HT1080 (cell line): Measurements from ENCODE around the gene AKAP13. TPM values are rescaled to one million over a fixed set of nuclear protein-coding genes. Genes with fewer than 3 reads are reported as not detected.
"Not testable (repeated sequence)": the region's sequence is repeated elsewhere in the genome, so short reads cannot be mapped to it uniquely, and the experiment has no call there.

ENCODE experiments used
- DNase-seq: peaks from one replicate; pipeline ENCODE4 v3.0.0-alpha.2; 2015; ENCODE audit warnings: low read depth
- total RNA-seq: library from RNA; depleted of rRNA; stranded (reverse); fragments of >200 nt; shearing (Covaris generic); gene quantifications from 2 replicates; pipeline ENCODE4 v1.2.3, GENCODE V29; 2014

The AKAP13 gene
- total RNA-seq, 1 experiment from 2014 or later, result 29.7 TPM

DNA sequence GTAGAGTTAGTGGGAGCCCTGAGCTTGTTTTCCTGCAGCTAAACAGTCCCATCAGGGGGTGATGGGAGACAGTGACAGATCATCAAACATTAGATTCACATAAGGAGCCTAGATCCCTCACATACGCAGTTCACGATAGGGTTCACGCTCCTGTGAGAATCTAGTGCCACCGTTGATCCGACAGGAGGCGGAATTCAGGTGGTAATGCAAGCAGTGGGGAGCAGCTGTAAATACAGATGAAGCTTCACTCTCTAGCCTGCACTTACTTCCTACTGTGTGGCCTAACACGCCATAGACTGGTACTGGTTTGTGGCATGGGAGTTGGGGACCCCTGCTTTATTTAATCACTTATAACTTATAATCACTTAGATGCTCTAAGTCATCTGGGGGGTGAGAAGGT is 179.1 kb downstream of the AKAP13 start:
- DNase-seq, result no peak

DNA sequence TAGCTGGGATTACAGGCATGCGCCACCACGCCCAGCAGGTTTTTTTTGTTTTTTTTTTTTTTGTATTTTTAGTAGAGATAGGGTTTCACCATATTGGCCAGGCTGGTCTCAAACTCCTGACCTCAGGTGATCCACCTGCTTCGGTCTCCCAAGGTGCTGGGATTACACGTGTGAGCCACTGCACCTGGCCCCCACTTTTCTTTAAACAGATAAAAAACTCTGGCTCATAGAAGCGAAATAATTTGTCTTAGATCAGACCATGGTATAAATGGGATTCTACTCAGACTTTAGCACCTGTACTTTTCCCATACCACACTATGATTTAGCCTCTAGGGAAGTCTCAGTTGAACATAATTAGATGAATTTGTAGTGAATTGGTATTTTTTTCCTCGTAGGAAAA is 182.4 kb downstream of the AKAP13 start:
- DNase-seq, result no peak

DNA sequence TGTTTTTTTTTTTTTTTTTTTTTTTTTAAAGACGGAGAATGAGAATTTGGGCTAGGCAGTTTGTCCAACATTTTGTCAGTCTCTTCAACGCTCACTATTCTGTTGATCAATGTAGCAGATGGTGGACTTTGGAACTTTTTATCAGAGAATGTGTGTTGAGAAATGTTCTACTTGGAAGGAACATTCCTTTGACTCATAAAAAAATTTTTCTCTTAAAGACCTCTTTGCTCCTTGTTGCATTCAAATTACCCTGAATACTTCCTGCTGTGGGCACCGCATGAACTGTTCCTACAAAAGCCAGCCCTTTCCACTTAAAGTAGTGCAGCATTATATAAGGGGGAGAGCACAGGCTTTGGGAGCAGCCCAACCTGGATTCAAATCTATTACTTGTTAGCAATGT is 182.9 kb downstream of the AKAP13 start:
- no peak for DNase-seq

DNA sequence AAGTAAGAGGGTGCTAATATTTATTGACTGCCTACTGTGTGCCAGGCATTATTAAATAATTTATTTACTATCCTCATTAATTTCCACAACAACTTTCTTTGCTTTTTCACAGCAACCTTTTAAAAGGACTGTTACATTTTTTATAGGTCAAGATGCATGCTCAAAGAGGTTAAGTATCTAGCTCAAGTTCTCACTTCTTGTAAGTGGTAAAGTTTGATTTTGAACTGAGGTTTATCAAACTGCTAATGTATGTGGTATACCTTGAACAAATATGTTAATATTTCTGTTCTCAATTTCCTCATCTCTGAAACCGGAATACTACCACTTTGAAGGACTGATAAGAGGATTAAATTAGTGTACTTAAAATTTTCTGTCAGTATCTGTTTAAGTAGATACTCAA is 183.3 kb downstream of the AKAP13 start:
- DNase-seq, result no peak

DNA sequence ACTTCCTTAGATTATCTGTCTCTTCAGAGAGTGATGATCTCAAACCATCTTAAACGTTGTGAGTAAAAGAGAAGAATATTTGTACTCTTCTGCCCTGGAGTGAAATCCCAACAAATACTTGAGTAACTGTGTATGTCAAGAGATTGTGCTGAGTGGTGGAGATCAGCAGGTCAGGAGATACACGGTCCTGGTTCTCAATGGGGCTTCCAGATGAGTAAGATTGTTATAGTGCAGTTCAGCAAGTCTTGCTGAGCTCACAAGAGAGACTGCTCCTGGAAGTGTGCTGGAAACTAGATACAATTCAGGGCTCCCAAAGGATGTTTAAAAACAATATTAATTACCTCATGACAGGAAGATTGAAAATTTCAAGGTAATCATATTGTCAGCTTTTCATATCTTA is 184.3 kb downstream of the AKAP13 start:
- DNase-seq, result no peak

DNA sequence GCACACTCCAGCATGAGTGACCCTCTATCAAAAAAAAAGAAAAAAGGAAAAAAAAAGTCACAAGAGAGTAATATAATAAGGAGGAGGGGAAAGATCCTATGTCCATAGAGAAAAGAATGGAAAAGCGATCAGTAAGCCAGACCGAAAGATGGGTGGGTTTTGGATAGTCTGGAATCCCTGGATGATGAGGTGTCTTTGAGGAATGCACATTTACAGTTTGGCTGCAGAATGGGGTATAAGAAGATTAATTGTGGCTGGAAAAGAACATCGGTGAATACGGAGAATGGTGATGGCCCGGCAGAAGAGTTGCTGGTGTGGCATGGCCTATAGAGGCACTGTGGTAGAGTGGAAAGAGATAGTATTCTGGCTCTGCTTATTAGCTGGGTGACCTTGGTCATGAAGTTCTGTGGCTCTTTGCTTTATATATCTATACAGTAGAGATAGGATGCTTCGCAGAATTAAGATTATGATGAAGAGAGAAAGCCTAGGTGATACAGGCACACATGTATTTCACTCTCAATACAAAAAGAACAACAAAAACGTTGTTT is 187.9 kb downstream of the AKAP13 start:
- no peak for DNase-seq

DNA sequence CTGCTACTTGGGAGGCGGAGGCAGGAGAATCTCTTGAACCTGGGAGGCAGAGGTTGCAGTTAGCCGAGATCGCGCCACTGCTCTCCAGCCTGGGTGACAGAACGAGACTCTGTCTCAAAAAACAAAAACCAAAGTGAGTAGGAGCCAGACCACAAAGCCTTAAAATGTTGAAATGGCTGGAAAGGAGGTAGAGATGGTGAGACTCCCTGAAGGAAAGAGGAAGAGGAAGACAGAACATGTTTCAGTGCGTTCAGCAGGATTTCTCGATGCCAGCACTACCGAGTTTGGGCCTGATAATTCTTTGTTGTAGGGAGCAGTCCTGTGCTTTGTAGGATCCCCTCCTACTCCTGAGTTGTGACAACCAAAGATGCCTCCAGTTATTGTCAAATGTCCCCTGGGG is 189.9 kb downstream of the AKAP13 start:
- DNase-seq, result no peak

DNA sequence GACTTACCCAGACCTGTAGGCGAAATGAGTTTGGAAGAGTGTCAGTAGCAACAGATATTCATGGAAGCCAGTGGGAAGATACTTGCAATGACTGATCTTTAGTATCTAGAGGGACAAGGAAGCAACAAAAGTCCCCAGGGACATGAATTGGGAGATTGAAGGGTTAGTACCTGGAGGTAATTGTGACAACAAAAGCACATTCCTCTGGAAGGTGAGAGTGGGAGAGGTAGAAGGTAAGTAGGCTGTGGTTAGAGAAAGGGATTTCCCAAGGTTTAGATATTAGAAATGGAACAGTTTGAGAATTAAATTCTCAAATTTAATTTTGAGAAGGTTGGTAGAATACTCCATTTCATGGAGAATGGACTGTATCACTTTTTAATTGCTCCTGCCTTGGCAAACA is 191.4 kb downstream of the AKAP13 start:
- no peak for DNase-seq

DNA sequence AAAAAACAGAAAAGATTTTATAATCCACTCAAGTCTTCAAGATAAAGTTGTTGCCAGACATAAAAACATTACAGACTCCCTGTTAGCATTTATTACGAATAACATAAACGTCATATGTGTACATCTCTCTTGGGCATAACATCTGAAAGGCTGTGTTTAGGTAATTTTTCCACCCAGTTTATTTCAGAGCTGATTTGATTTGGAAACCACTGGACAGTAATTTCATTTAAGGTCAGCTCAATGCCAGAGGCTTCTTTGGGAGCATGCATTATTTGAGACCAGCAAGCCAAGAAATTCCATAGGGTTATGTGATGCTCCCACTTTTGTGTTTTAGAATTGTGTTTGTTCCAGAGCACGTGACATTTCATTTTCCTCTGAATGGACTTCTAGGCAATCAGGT is 196.0 kb downstream of the AKAP13 start:
- DNase-seq, result no peak

DNA sequence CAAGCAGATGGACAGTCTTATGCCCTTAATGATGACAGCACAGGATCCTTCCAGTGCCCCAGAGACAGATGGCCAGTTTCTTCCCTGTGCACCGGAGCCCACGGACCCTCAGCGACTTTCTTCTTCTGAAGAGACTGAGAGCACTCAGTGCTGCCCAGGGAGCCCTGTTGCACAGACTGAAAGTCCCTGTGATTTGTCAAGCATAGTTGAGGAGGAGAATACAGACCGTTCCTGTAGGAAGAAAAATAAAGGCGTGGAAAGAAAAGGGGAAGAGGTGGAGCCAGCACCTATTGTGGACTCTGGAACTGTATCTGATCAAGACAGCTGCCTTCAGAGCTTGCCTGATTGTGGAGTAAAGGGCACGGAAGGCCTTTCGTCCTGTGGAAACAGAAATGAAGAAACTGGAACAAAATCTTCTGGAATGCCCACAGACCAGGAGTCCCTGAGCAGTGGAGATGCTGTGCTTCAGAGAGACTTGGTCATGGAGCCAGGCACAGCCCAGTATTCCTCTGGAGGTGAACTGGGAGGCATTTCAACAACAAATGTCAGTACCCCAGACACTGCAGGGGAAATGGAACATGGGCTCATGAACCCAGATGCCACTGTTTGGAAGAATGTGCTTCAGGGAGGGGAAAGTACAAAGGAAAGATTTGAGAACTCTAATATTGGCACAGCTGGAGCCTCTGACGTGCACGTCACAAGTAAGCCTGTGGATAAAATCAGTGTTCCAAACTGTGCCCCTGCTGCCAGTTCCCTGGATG is 198.7 kb downstream of the AKAP13 start:
- no peak for DNase-seq

DNA sequence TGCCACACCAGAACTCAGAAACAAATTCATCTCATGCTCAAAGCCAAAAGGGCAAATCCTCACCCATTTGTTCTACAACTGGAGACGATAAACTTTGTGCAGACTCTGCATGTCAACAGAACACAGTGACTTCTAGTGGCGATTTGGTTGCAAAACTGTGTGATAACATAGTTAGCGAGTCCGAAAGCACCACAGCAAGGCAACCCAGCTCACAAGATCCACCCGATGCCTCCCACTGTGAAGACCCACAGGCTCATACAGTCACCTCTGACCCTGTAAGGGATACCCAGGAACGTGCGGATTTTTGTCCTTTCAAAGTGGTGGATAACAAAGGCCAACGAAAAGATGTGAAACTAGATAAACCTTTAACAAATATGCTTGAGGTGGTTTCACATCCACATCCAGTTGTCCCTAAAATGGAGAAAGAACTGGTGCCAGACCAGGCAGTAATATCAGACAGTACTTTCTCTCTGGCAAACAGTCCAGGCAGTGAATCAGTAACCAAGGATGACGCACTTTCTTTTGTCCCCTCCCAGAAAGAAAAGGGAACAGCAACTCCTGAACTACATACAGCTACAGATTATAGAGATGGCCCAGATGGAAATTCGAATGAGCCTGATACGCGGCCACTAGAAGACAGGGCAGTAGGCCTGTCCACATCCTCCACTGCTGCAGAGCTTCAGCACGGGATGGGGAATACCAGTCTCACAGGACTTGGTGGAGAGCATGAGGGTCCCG is 199.7 kb downstream of the AKAP13 start:
- DNase-seq, result peak; percentile 15

DNA sequence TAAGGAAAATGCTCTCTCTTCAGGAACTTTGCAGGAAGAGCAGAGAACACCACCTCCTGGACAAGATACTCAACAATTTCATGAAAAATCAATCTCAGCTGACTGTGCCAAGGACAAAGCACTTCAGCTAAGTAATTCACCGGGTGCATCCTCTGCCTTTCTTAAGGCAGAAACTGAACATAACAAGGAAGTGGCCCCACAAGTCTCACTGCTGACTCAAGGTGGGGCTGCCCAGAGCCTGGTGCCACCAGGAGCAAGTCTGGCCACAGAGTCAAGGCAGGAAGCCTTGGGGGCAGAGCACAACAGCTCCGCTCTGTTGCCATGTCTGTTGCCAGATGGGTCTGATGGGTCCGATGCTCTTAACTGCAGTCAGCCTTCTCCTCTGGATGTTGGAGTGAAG is 200.5 kb downstream of the AKAP13 start:
- no peak for DNase-seq

DNA sequence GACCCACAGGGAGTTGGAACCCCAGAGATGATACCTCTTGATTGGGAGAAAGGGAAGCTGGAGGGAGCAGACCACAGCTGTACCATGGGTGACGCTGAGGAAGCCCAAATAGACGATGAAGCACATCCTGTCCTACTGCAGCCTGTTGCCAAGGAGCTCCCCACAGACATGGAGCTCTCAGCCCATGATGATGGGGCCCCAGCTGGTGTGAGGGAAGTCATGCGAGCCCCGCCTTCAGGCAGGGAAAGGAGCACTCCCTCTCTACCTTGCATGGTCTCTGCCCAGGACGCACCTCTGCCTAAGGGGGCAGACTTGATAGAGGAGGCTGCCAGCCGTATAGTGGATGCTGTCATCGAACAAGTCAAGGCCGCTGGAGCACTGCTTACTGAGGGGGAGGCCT is 201.1 kb downstream of the AKAP13 start:
- DNase-seq, result no peak

DNA sequence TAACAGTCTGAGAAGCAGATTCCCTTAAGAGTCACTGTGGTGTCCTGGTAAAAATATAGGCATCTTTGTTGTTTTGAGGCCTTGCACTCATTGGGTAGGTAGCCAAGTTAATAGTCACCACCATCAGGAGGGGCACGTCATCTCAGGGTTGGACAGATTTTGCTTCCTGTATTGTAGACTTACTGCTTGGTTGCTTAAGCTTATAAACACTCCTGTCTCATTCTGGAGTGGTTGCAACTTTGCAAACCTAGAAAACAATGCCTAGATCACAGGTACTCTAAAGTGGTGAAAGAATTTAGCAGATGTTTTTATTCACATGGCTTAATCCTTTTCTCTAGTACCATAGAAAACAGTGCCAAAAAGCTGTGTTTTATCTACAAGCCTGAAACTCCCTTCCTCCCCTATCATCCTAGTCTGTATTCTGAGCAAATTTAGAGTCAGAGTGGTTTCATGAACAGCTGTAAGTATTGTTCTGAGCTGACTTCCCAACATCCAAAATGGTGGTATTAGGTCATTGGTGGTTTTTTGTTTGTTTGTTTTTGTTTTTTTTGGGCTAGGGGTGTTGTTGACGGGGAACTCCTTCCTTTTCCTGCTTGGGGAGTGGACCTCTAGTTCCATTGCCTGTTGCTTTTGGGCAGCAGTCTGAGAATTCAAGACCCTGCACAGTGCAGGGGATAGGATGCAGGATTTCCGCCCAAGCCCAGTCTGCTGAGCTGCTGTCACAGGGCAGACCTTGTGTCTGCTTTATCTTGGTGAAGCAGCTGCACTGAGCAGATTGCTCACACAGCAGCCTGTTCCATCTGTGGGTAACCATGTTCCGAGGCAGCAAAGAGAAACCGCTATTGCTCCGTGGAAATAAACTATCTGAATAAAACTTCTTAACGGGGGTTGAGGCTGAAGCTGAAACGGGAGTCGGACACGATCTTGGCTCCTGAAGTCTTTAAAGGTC is 202.0 kb downstream of the AKAP13 start:
- no peak for DNase-seq

DNA sequence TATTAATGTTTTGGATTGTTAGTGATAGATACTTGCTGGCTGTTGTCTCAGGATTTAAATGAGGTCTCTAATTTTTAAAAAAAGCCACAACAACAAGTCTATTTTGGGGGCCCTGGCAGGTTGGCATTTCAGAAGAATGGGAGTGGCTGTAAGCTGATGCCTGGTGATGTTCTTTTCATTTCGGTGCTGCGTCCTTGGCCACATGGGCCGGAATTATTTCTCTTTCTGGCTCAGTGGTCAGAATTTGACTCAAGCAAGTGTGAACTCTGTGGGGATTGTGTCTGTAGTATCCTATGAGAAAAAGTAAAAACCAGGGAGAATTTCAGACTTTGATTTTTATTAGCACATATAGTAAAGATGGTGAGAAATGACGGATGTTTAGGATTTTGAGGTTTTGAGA is 203.0 kb downstream of the AKAP13 start:
- no peak for DNase-seq

DNA sequence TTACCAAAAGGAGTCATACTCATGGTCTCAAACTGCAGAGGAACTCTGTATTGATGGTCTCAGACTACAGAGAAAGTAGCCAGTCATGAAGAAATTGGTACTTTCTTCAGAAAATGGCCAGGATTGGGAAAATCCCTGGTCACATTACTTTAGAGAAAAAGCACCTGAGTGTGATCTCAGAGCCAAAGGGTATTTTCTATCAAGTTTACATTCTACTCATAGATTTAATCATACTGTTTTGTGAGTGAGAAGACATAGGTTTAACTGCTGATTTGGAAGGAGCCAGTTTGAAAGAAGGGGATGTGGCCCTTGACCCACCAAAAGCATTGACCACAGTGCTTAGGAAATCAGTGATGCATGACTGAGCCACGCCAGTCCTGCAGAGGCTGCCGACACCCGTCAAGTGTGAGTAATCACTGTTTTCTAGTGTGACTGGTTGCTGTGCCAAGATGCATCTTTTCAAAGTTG is 203.6 kb downstream of the AKAP13 start:
- DNase-seq, result peak; percentile 15

DNA sequence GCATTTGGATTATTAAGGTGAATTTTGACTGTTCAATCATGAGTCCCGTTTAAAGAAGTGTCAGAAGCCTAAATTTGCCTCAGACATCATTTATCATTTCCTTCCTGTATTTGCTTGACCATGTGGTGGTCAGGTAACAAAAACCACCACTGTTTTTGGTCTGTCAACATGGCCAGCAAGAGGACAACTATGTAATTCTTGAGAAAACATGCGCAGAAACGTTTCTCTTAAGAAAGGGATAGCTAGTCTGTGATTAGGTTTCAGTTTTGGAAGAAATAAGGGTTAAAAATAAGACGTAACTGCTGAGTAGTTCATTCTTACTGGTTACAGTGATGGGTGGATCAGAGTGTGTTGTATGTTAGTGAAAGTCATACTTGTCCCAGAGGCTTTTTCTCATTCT is 204.5 kb downstream of the AKAP13 start:
- DNase-seq, result no peak

DNA sequence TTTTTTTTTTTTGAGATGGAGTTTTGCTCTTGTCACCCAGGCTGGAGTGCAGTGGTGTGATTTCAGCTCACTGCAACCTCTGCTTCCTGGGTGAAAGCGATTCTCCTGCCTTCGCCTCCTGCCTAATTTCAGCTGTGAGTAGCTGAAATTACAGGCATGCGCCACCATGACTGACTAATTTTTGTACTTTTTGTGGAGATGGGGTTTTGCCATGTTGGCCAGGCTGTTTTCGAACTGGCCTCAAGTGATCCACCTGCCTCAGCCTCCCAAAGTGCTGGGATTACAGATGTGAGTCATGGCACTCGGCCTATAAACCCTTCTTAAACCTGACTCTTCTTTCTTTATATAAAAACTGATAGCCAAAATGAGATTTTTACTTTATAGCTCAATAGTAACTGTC is 205.8 kb downstream of the AKAP13 start:
- DNase-seq, result not testable (repeated sequence)

DNA sequence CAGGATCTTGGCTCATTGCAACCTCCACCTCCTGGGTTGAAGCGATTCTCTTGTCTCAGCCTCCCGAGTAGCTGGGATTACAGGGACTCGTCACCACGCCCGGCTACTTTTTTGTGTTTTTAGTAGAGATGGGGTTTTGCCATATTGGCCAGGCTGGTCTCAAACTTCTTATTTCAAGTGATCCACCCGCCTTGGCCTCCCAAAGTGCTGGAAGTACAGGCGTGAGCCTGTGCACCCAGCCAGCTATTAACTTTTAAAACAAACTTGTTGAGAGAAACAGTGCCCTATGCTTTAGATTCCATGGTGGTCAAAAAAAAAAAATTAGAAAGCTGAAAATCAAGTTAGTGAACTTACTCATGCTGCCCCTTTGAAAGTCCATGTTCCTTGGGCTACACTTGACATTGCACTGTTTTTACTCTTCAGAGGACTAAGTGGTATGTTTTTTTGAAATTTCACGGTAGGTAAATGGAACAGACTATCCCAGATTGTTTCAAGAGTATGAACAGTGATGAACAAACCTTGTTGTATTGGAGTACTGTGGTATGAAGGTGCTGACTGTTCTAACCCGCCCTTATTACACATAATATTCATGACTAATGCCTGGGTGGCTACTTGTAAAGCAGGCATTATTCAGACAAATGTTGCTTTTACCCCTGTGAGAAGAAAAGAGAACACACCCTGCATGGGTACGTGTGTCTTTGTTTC is 207.5 kb downstream of the AKAP13 start:
- peak; percentile 86 for DNase-seq

DNA sequence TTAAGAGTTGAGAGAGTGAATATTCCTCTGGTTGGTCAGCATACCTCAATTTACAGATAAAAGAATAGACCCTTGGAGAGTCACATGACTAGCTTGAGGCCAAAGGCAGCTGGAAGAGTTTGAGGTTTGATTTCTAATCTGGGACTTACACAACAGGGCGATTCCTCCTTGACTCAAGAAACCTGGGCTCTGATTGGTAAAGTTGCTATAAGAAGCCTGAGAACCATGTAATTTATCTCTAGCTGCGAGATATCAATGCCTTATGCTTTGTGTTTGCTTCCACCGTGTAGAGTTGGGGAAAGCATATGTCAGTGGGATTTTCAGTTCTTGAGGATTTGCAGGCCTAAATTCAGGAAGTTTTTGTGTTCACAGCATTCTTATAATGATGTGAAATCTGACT is 208.3 kb downstream of the AKAP13 start:
- DNase-seq, result no peak

DNA sequence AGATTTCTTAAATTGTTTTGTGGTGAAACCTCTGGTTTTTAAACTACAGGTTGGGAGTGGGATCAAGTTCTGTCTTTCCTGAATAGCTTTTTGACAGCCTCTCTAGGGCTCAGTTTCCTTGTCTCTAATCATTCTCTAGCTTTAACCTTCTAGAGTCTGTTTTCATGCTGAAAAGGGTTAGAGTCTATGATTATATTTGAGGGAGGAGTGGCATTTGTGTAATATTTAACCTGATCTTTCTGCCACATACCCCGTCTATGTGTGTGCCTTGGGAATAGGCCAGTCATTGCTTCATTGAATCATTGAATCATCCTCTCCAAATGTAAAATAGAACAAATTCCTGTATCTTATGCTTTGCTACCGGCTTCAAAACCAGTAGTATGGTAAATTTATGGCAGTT is 209.4 kb downstream of the AKAP13 start:
- DNase-seq, result no peak
